NOMO-1 (cell line): Measurements from ENCODE around the gene CYP26B1.
"Not testable (repeated sequence)": the region's sequence is repeated elsewhere in the genome, so short reads cannot be mapped to it uniquely, and the experiment has no call there.

ENCODE experiments used
- DNase-seq, 2 experiments: peaks; one replicate each; lab custom pipeline; 2025; ENCODE audit not compliant: unreplicated experiment in 2 of 2; lab: John Stamatoyannopoulos, UW

Gene CYP26B1

DNA sequence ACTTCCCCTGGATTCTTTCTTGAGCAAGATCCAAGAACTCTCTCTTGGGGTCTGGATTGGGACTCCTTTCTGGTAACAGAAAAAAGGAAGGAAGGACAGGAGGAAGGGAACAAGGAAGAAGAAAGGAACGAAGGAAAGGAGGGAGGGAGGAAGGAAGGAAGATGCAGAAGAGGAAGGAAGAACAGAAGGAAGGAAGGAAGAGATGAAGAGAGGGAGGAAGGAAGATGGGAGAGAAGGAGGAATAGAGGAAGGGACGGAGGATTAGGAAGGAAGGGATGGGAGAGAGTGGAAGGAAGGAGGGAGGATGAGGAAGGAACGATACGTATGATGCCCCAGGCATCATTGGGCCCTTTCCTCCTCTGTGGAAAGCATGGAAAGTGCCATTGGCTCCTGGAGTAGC, 58.6 kb downstream of the CYP26B1 start:
- DNase-seq, result no peak

DNA sequence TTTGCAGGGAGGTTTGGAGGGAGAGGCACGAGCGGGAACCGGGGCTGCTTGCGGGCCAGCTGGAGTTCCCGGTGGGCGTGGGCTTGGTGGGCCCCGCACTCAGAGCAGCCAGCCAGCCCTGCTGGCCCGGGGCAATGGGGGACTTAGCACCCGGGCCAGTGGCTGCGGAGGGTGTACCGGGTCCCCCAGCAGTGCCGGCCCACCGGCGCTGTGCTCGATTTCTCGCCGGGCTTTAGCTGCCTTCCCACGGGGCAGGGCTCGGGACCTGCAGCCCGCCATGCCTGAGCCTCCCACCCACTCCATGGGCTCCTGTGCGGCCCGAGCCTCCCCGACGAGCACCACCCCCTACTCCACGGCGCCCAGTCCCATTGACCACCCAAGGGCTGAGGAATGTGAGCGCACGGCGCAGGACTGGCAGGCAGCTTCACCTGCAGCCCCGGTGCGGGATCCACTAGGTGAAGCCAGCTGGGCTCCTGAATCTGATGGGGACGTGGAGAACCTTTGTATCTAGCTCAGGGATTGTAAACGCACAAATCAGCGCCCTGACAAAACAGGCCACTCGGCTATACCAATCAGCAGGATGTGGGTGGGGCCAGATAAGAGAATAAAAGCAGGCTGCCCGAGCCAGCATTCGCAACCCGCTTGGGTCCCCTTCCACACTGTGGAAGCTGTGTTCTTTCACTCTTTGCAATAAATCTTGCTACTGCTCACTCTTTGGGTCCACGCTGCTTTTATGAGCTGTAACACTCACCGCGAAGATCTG, 60.6 kb downstream of the CYP26B1 start:
- DNase-seq, result not testable (repeated sequence)

GRCh38 chr2:72085513-72085912, 62.1 kb downstream of the CYP26B1 start:
- no peak for DNase-seq

DNA sequence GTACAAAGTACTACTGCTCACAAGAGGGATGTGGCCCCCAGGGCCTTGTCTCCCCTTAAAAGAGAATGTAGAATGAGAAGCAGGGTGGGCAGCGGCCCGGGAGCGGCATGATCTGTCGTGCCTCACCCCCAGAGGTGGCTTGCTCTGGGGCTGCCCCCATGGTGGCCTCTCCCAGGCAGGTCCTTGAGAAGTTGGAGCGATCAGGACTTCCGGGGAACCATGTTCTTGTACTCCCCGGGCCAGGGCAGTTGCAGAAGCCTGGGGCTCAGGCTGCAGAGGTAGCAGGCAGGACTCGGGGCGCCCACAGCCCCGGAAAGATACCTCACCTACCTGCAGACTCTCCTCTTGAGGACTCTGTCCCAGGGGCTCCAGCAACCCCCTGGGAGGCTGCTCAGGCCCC, 62.6 kb downstream of the CYP26B1 start:
- DNase-seq, result no peak

DNA sequence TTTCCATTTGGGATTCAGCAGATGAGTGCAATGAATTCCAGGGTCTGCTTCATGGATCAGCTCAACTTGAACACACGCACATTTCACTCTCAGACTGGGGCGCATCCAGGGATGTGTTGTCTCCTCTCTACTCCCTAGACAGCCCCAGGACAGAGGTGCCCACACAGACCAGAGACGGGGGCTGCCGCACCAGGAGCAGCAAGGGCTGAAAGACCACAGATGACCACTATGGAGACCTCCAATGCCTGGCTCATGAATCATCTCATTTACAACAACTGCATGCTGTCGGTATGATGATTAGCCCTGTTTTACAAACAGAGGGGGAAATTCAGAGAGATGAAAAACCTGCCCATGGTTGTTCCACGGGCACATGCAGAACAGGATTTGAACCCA, 63.1 kb downstream of the CYP26B1 start:
- DNase-seq, result no peak

- no peak for DNase-seq
Measured at GRCh38 chr2:72083751-72084583, 63.7 kb downstream of the CYP26B1 start.

- DNase-seq, result no peak
Measured at GRCh38 chr2:72082887-72083286, 64.8 kb downstream of the CYP26B1 start.

DNA sequence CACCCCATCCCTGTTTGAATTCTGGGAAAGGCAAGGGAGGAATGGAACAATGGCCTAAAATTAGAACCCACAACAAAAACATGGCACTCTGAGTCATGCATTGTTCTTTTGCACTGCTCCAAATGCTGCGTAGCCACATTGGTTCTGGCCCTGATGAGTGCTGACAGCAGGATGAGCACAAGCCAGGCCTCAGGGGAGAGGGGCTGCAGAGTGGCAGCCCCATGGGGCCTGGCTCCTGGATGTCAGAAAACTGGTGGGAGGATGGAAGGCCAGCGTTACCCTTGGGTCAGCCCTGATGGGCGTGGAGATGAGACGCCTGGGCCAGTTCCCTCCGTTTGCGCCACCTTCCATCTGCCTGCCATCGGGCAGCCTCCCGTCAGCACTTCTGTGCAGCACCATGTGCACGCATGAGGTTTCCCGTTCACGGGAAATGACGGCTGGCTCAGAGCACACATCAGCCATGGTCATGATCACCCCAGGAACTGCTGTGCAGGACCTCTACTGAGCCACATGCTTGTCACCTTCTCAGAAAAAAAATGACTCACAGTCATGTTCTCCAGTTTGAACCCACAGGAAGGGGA, 65.6 kb downstream of the CYP26B1 start:
- no peak for DNase-seq

DNA sequence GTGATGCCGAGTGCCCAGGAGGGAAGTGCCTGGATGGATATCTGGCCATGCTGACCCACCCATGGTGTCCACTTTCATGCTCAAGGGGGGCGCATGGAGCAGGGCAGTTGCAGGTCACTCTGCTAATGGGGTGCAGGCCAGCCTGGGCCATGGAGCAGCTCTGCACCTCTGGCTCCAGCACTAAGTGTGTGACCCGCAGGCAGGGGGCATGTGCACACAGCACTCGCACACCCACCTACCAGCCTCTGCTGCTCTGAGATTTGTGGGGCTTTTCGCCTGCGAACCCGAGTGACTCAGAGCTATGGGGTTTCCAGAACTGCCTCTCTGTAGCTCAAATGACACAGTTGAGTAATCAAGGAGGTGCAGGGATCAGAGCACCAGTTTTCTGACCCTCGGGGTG, 66.2 kb downstream of the CYP26B1 start:
- no peak for DNase-seq

DNA sequence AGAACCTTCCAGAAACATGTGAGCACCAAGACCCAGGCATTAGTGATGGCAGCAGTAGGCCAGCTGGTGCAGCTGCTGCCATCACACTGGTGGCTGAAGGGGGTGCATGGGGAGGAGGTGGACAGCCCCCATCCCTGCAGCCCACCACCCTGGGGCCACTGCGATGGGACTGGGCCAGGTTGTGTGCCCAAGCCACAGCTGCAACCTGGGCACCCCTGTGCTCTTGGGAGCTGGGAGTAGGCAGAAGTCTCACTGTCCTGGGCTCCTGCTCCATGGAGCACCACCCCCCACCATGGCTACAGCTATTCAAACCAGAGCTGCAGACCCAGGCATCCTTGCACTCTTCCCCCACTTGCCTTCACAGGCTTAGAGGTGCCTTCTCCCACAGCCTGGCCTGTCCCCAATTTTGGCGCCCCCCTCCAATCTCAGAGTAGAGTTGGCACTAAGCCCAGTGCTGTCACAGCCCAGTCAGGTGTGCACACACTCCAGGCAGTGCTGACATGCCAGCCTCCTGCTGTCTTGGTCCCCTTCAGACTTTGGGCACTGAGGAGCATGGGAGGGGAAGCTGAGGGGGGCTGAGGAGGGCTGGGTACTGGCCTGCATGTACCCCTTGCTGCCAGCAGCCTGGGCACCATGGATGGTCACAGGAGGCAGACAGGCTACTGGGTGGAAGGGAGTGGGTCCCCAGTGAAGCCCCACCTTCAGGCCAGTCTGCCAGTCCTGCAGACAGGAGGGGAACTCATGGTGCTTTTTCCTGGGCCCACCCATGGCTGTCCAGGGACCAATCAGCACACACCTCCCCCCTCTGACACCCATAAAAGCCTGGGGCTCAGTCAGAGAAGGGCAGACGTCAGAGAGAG, 67.1 kb downstream of the CYP26B1 start:
- no peak for DNase-seq
